Ramos (cell line): Measurements from ENCODE around the gene MAP4K2.

Source experiments
- in situ Hi-C: fragments of 300-500 bp; cut with MboI; formaldehyde crosslinking; loops from one replicate; pipeline ENCODE4 v1.14.3; 2022; ENCODE audit warnings: low sequenced_read_pairs; ENCODE audit not compliant: unreplicated experiment

The MAP4K2 gene

GRCh38 chr11:64745521-64746328, 57.3 kb downstream of the MAP4K2 start:
- in situ Hi-C loops: no loop called here

GRCh38 chr11:64745189-64745520, 57.9 kb downstream of the MAP4K2 start:
- in situ Hi-C loops: no loop called here

DNA sequence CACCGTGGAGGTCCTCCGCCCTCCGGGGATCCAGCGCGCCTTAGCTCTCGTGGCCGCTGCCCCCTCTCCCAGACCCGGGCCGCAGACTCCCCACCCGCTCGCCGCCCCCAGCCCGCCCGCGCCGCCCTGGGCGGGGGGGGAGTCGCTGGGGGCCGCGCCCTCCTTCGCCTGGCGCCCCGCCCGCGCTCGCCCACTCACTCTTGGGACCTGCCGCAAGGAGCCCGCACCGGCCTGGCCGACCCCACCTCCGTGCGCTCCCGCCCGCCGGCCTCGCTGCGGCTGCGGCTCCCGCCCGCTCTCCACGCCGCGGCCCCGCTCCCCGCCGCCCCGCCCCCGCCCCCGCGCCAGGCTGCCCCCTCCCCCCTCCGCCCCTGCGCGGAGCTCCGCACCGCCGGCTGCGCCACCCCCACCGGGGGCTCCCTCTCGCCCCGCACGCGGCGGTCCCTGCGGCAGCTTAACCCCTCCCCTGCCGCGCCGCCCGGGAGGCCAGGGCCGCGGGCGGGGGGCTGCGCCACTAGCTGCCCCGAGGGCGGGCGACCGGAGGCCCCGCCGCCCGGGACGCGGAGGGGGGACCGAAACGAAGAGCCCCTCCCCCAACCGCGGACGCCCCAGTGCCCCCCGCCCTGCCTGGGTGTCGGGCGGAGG, 58.3 kb downstream of the MAP4K2 start:
- in situ Hi-C loops: no loop called here

GRCh38 chr11:64743591-64744543, 59.1 kb downstream of the MAP4K2 start, which contains the start of gene RASGRP2:
Gene RASGRP2, minus strand, starts transcription at chr11:64744142. Its CDS starts 1,276 bp downstream, at chr11:64742866.
- in situ Hi-C loops: no loop called here

- in situ Hi-C loops: no loop called here
Observed at GRCh38 chr11:64742889-64743590, 60.0 kb downstream of the MAP4K2 start.

GRCh38 chr11:64742087-64742888, 60.7 kb downstream of the MAP4K2 start:
- in situ Hi-C loops: no loop called here

GRCh38 chr11:64741375-64742086, 61.5 kb downstream of the MAP4K2 start:
- in situ Hi-C loops: no loop called here

- in situ Hi-C loops: loop anchor here (5.0 kb wide), 1 partner anchor 48 kb away; no protein-coding TSS in a partner anchor
Observed at GRCh38 chr11:64739871-64740270, 63.1 kb downstream of the MAP4K2 start.

DNA sequence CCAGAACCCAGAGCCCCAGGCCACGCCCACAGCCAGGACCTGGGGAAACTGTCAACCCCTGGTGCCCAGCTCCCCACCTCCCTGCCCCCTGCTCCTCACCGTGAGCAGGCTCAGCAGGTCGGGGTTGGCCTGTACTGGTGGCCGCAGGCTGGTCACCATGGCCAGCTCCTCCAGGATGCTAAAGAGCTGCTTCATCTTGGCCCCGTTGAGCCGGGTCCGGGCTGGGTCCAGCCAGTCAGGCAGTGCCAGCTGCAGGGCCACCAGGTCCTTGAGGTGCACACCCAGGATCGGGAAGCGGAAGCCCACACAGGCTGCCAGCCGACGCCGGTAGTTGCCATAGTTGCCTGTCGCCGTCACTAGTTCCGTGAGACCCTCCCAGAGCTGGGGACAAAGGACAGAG, 66.4 kb downstream of the MAP4K2 start:
- in situ Hi-C loops: loop anchor here (5.0 kb wide), 1 partner anchor 44 kb away; no protein-coding TSS in a partner anchor

DNA sequence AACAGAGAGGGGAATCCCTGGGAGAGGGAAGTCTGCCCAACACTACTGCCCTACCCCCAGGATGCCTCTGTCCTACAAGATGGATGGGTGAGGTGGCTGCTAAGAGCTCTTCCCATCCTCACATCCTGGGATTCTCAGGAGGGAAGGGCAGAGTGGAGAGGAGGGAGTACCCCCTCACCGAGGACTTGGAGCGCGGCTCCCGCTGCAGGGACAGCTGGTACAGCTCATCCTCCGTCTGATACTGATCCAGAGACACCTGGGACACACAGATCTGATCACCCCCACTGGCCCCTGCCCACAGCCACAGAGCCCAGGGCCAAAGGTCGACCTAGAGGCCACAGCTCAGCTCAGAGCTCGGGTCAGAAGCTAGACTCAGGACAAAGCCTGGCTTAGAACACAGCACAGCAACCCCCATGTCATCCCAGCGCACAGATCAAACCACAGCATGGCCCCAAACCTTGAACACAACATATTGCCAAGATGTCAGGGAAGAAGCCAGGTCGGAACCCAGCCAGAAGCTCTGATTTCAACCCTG, 67.2 kb downstream of the MAP4K2 start:
- in situ Hi-C loops: loop anchor here (5.0 kb wide), 1 partner anchor 43 kb away; no protein-coding TSS in a partner anchor
